ENCODE measurements around the gene DIAPH3. TPM values are rescaled to one million over a fixed set of nuclear protein-coding genes. Genes with fewer than 3 reads are reported as not detected.

The DIAPH3 gene
- total and polyA plus RNA-seq, 2 of the 8 experiments (the other 6 are each of a cell fraction or from before 2014, with no cell fraction given) = 8.0 to 30.8 TPM

DNA sequence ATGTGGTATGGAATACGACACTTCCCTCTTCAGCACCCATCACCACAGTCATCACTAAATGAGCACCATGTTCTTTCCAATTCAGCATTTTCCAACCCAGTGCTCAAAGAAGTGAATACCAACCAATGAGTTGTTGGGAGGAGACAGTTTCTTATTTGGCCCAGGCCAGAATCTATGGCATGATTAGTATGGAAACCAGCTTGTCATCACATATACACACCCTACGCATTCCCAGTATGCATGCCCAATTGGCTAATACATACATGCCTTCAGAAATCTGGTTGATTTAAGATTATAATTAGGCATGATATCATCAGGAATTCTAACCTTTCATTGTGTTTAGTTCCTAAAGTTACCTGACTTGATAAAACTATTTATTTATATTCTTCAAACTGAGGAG is 430.0 kb downstream of the DIAPH3 start:
- Histone ChIP-seq H3K79me2 (ENCODE audit: control insufficient read depth in 1 of 2, insufficient read depth in 2 of 2, low read length in 2 of 2) (no peaks in the 10 kb centered on the region), H3K79me1 (ENCODE audit: low read depth, low read length) (no peaks in the 10 kb centered on the region), H2AK5ac (ENCODE audit: low read depth, low read length) (no peak overlapping the region), H3K36me3 (ENCODE audit: control insufficient read depth in 2 of 4, insufficient read depth in 4 of 4, low read length in 3 of 4) (no peaks in the 10 kb centered on the region), H2BK12ac (ENCODE audit: low read depth, low read length) (no peak overlapping the region), H3K4me1 (replicated peaks in 1 of 4; ENCODE audit: control insufficient read depth in 3 of 4, insufficient read depth in 4 of 4, low read length in 3 of 4) (no peaks in the 10 kb centered on the region), H3K56ac (replicated peaks; ENCODE audit: insufficient read length, low read depth, low read length) (no peak overlapping the region), H3K9ac (replicated peaks in 1 of 4; ENCODE audit: extremely low read depth in 1 of 4, low read depth in 3 of 4, low read length in 3 of 4) (no peak overlapping the region), H3K27ac (ENCODE audit: low read depth, low read length) (no peak overlapping the region), H3K27me3 (replicated peaks in 1 of 4; ENCODE audit: control insufficient read depth in 3 of 4, extremely low read depth in 1 of 4, insufficient read depth in 3 of 4, low read length in 3 of 4) (no peaks in the 10 kb centered on the region), H3K18ac (ENCODE audit: extremely low read depth, low read length) (no peak overlapping the region), H3K23ac (ENCODE audit: insufficient read length) (no peak overlapping the region), H3K14ac (ENCODE audit: insufficient read length) (no peak overlapping the region), H2BK15ac (ENCODE audit: low read length) (no peak overlapping the region), H2BK120ac (replicated peaks; ENCODE audit: low read depth, low read length) (no peak overlapping the region), H3K4ac (replicated peaks; ENCODE audit: insufficient read length, low read depth, low read length) (no peak overlapping the region), H4K91ac (replicated peaks; ENCODE audit: insufficient read length, low read length) (no peak overlapping the region), H4K5ac (ENCODE audit: insufficient read length, low read depth, low read length) (no peak overlapping the region), H3K9me3 (ENCODE audit: insufficient read depth in 2 of 2, low read depth in 1 of 2, low read length in 1 of 2) (no peaks in the 10 kb centered on the region), H2AFZ (ENCODE audit: low read length) (no peak overlapping the region), H3K23me2 (ENCODE audit: low read depth, low read length) (no peaks in the 10 kb centered on the region), H4K8ac (ENCODE audit: extremely low read depth, insufficient read depth, low read length) (no peak overlapping the region), H2BK20ac (ENCODE audit: low read length) (no peak overlapping the region), H2BK5ac (ENCODE audit: low read depth, low read length) (no peak overlapping the region), H4K20me1 (replicated peaks in 1 of 2; ENCODE audit: control insufficient read depth in 1 of 2, insufficient read depth in 2 of 2, low read length in 2 of 2) (no peaks in the 10 kb centered on the region), H3K4me3 (ENCODE audit: extremely low read depth in 1 of 4, insufficient read depth in 2 of 4, low read depth in 3 of 4, low read length in 4 of 4) (no peak overlapping the region), H3K4me2 (ENCODE audit: insufficient read depth in 1 of 2, low read depth in 2 of 2, low read length in 2 of 2) (no peak overlapping the region)
- 97% methylated on average over 2 of the region's 2 CpGs; no CpG with 5 or more reads in 1 of the 2 experiments for WGBS, 2 experiments (ENCODE audit: extremely low coverage in 1 of 2, insufficient coverage in 1 of 2, insufficient read length in 1 of 2, insufficient replicate concordance in 2 of 2, low coverage in 1 of 2, low lambda C conversion rate in 2 of 2, missing lambda C conversion rate in 1 of 2)
- CTCF ChIA-PET (ENCODE audit: partially characterized antibody) = no interaction called here
- POLR2A ChIA-PET (ENCODE audit: partially characterized antibody) = no interaction called here
- FAIRE-seq (no peak), DNase-seq (ENCODE audit: low read depth in 1 of 2, low spot score in 2 of 2) (no peak)
- TF ChIP-seq KDM4A (IDR thresholded peaks at IDR 0.05; ENCODE audit: low read depth, low read length, severe bottlenecking) (no peak), JUN (IDR thresholded peaks at IDR 0.05; ENCODE audit: low read depth, low read length) (no peak), SIN3A (conservative IDR thresholded peaks at IDR 0.05 in 1 of 2, IDR thresholded peaks at IDR 0.05 in 1 of 2; ENCODE audit: low read depth in 1 of 2, low read length in 2 of 2) (no peak), RXRA (IDR thresholded peaks at IDR 0.05; ENCODE audit: insufficient read depth, low read depth, low read length) (no peak), CHD2 (IDR thresholded peaks at IDR 0.05; ENCODE audit: low read length) (no peak), MAFK (IDR thresholded peaks at IDR 0.05; ENCODE audit: low read depth, low read length) (no peak), RBBP5 (IDR thresholded peaks at IDR 0.05; ENCODE audit: borderline replicate concordance, low read depth, low read length) (no peak), CHD1 (IDR thresholded peaks at IDR 0.05; ENCODE audit: low read depth, low read length) (no peak), USF2 (IDR thresholded peaks at IDR 0.05; ENCODE audit: low read length) (no peak), BRCA1 (IDR thresholded peaks at IDR 0.05; ENCODE audit: low read depth, low read length) (no peak), GABPA (IDR thresholded peaks at IDR 0.05; ENCODE audit: borderline replicate concordance, insufficient read depth, low read length) (no peak), SIX5 (IDR thresholded peaks at IDR 0.05; ENCODE audit: low read depth, low read length) (no peak), PHF8 (conservative IDR thresholded peaks at IDR 0.05; ENCODE audit: low read depth, low read length) (no peak), TCF12 (IDR thresholded peaks at IDR 0.05; ENCODE audit: low read depth, low read length) (no peak), JUND (IDR thresholded peaks at IDR 0.05; ENCODE audit: low read length) (no peak)

Data from H1 (cell line).